C4-2B (cell line): Measurements from ENCODE around the gene PAIP1.

Source experiments
- ZFX ChIP-seq: fragments of 450-650 bp; IDR thresholded peaks from 2 replicates; pipeline ENCODE4 v1.6.1; 2017
- TF ChIP-seq, protein P1 (sequence below): fragments of 450-650 bp; conservative IDR thresholded peaks from 2 replicates; pipeline ENCODE4 v1.5.1; 2017; ENCODE audit warnings: mild to moderate bottlenecking

- TF ChIP-seq, protein P1, sequence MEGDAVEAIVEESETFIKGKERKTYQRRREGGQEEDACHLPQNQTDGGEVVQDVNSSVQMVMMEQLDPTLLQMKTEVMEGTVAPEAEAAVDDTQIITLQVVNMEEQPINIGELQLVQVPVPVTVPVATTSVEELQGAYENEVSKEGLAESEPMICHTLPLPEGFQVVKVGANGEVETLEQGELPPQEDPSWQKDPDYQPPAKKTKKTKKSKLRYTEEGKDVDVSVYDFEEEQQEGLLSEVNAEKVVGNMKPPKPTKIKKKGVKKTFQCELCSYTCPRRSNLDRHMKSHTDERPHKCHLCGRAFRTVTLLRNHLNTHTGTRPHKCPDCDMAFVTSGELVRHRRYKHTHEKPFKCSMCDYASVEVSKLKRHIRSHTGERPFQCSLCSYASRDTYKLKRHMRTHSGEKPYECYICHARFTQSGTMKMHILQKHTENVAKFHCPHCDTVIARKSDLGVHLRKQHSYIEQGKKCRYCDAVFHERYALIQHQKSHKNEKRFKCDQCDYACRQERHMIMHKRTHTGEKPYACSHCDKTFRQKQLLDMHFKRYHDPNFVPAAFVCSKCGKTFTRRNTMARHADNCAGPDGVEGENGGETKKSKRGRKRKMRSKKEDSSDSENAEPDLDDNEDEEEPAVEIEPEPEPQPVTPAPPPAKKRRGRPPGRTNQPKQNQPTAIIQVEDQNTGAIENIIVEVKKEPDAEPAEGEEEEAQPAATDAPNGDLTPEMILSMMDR = no peak
- no peak for TF ChIP-seq ZFX
Measured at GRCh38 chr5:43497311-43498104, 59.4 kb downstream of the PAIP1 start.
